NCI-H2107 (cell line): ENCODE results near the gene SENP3.
"Not testable (repeated sequence)": the region's sequence is repeated elsewhere in the genome, so short reads cannot be mapped to it uniquely, and the experiment has no call there.

Experiments used
- DNase-seq: peaks from one replicate; lab custom pipeline; 2025; lab: John Stamatoyannopoulos, UW

SENP3 gene

GRCh38 chr17:7597561-7597960, 35.8 kb downstream of the SENP3 start:
- not testable (repeated sequence) for DNase-seq

- DNase-seq = no peak
Observed at GRCh38 chr17:7606280-7606679, 44.6 kb downstream of the SENP3 start.

GRCh38 chr17:7610641-7611040, 48.9 kb downstream of the SENP3 start:
- DNase-seq = no peak

GRCh38 chr17:7611635-7612293, 50.0 kb downstream of the SENP3 start:
- DNase-seq = no peak

- DNase-seq = no peak
Observed at GRCh38 chr17:7612294-7612640, 50.5 kb downstream of the SENP3 start.

- DNase-seq = no peak
Observed at GRCh38 chr17:7613769-7614424, 52.2 kb downstream of the SENP3 start.

- DNase-seq = peak; percentile 93
Observed at GRCh38 chr17:7614425-7615264, 52.9 kb downstream of the SENP3 start, which contains the start of gene FXR2. Gene FXR2 (minus strand): TSS chr17:7614897. CDS start chr17:7614532, 365 bp downstream.

- DNase-seq = no peak
Observed at GRCh38 chr17:7615265-7615747, 53.6 kb downstream of the SENP3 start.

- DNase-seq = no peak
Observed at GRCh38 chr17:7618608-7619007, 56.9 kb downstream of the SENP3 start.

- DNase-seq = no peak
Observed at GRCh38 chr17:7620835-7621234, 59.1 kb downstream of the SENP3 start.
